HepG2 (cell line): ENCODE measurements around the gene CHDH. TPM values are rescaled to one million over a fixed set of nuclear protein-coding genes. Genes with fewer than 3 reads are reported as not detected.

Experiments
- FOXA3 ChIP-seq: IDR thresholded peaks from 2 replicates; pipeline ENCODE4 v1.6.1; 2016; ENCODE audit warnings: missing genetic modification reagents, missing compliant biosample characterization
- GZF1 ChIP-seq: sonication (generic); formaldehyde crosslinking; IDR thresholded peaks from 2 replicates; pipeline ENCODE4 v1.5.1; 2020; ENCODE audit warnings: mild to moderate bottlenecking, missing genetic modification reagents
- SP5 ChIP-seq: IDR thresholded peaks from 2 replicates; pipeline ENCODE4 v1.6.1; 2016; ENCODE audit warnings: low read depth, borderline replicate concordance
- ZMYM2 ChIP-seq: sonication (generic); formaldehyde crosslinking; IDR thresholded peaks from 2 replicates; pipeline ENCODE4 v1.8.0; 2022; ENCODE audit warnings: mild to moderate bottlenecking, missing genetic modification reagents
- ZNF234 ChIP-seq: sonication (generic); formaldehyde crosslinking; conservative IDR thresholded peaks from 2 replicates; pipeline ENCODE4 v1.5.1; 2020; ENCODE audit warnings: mild to moderate bottlenecking, missing genetic modification reagents
- ZNF251 ChIP-seq: sonication (generic); formaldehyde crosslinking; IDR thresholded peaks from 2 replicates; pipeline ENCODE4 v1.9.0; 2021; ENCODE audit warnings: mild to moderate bottlenecking, missing genetic modification reagents
- ZNF737 ChIP-seq: sonication (generic); formaldehyde crosslinking; IDR thresholded peaks from 2 replicates; pipeline ENCODE4 v1.5.0; 2020; ENCODE audit warnings: missing genetic modification reagents, mild to moderate bottlenecking, borderline replicate concordance
- ZNF776 ChIP-seq: sonication (generic); formaldehyde crosslinking; IDR thresholded peaks from 2 replicates; pipeline ENCODE4 v1.4.0; 2020; ENCODE audit warnings: mild to moderate bottlenecking, missing genetic modification reagents
- polyA plus RNA-seq, 8 experiments: library from polyadenylated mRNA; depleted of rRNA in 3 of 8; stranded (reverse) in 7 of 8; unstranded in 1 of 8; fragments of >200 nt; fragmentation: Illumina TruSeq in 4 of 8; extraction: Trizol in 4 of 8; gene quantifications; 2 replicates each; pipeline versions ENCODE4 v1.2.1 to v1.2.3, GENCODE V29; 2011 to 2016; ENCODE audit warnings: low read depth in 4 of 8, missing spikeins in 1 of 8, mixed read lengths in 1 of 8; ENCODE audit not compliant: insufficient read depth in 1 of 8
- total RNA-seq, 5 experiments: library from RNA; depleted of rRNA; stranded (reverse); fragments of >200 nt; fragmentation: Illumina TruSeq; extraction: Trizol; gene quantifications; 2 replicates each; pipeline ENCODE4 v1.2.3, GENCODE V29; 2016; ENCODE audit warnings: low read depth in 1 of 5
- TF ChIP-seq, protein P1 (sequence below): sonication (generic); formaldehyde crosslinking; IDR thresholded peaks from 2 replicates; pipeline ENCODE4 v1.8.0; 2022; ENCODE audit warnings: missing genetic modification reagents, low read depth, mild to moderate bottlenecking, borderline replicate concordance
- TF ChIP-seq, protein P2 (sequence below): sonication (generic); formaldehyde crosslinking; IDR thresholded peaks from 2 replicates; pipeline ENCODE4 v1.5.1; 2020; ENCODE audit warnings: mild to moderate bottlenecking, missing genetic modification reagents, borderline replicate concordance
- TF ChIP-seq, protein P3 (sequence below): sonication (generic); formaldehyde crosslinking; IDR thresholded peaks from 2 replicates; pipeline ENCODE4 v1.4.0; 2020; ENCODE audit warnings: missing genetic modification reagents
- TF ChIP-seq, protein P4 (sequence below): sonication (generic); formaldehyde crosslinking; IDR thresholded peaks from 2 replicates; pipeline ENCODE4 v1.5.1; 2020; ENCODE audit warnings: missing genetic modification reagents, mild to moderate bottlenecking, borderline replicate concordance

The CHDH gene
- total and polyA plus RNA-seq, 2 of the 13 experiments (the other 11 are each of a cell fraction or from before 2014, with no cell fraction given), result 28.1 to 48.9 TPM

DNA sequence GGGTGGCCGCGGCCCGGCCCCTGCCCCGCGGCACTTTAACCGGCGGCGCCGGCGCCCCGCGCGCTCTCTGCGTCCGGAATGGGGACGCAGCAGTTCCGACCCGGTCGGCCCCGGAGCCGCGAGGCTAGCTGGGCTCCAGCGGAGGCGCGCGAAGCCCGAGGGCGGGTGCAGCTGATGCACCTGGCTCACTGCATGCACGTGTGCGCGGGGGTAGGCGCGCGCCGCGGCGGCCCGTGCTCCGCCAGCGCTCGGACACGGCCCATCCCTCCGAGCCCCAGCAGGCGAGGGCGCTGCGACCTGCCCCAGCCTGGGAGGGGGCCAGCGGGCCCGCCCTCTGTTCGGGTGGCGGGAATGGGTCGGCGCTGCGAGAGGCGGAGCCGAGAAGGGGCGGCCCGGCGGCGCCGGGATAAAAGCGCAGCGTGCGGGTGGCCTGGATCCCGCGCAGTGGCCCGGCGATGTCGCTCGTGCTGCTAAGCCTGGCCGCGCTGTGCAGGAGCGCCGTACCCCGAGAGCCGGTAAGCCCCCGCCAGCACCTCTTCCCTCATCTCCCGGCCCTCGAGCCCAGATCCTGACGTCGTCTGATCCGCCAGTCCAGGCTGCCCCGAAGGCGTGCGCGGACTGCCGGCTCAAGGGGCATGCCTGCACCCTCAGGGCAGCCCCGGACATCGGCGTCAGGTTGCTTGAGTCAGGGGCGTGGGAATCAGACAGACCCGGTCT lies at the start of gene CHDH, which contains the start of gene IL17RB (continued):
- TF ChIP-seq SP5 (CRISPR knock-in tag), result peak; percentile 89
- TF ChIP-seq FOXA3 (CRISPR knock-in tag), result peak; percentile 50
- TF ChIP-seq ZMYM2 (CRISPR knock-in tag), result 0 out of 2 replicates have a peak, but pooled peaks have one; percentile 22
- TF ChIP-seq, protein P1, sequence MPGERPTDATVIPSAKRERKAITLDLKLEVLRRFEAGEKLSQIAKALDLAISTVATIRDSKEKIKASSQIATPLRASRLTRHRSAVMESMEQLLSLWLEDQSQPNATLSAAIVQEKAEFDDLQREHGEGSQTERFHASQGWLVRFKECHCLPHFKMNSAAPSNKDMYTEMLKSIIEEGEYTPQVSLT (CRISPR knock-in tag), result no peak
- TF ChIP-seq ZNF776, result peak; percentile 95
- no peak; the same call in 1 of the 2 replicates for TF ChIP-seq ZNF737 (CRISPR knock-in tag)
- TF ChIP-seq GZF1 (CRISPR knock-in tag), result peak; percentile 27
- TF ChIP-seq, protein P2, sequence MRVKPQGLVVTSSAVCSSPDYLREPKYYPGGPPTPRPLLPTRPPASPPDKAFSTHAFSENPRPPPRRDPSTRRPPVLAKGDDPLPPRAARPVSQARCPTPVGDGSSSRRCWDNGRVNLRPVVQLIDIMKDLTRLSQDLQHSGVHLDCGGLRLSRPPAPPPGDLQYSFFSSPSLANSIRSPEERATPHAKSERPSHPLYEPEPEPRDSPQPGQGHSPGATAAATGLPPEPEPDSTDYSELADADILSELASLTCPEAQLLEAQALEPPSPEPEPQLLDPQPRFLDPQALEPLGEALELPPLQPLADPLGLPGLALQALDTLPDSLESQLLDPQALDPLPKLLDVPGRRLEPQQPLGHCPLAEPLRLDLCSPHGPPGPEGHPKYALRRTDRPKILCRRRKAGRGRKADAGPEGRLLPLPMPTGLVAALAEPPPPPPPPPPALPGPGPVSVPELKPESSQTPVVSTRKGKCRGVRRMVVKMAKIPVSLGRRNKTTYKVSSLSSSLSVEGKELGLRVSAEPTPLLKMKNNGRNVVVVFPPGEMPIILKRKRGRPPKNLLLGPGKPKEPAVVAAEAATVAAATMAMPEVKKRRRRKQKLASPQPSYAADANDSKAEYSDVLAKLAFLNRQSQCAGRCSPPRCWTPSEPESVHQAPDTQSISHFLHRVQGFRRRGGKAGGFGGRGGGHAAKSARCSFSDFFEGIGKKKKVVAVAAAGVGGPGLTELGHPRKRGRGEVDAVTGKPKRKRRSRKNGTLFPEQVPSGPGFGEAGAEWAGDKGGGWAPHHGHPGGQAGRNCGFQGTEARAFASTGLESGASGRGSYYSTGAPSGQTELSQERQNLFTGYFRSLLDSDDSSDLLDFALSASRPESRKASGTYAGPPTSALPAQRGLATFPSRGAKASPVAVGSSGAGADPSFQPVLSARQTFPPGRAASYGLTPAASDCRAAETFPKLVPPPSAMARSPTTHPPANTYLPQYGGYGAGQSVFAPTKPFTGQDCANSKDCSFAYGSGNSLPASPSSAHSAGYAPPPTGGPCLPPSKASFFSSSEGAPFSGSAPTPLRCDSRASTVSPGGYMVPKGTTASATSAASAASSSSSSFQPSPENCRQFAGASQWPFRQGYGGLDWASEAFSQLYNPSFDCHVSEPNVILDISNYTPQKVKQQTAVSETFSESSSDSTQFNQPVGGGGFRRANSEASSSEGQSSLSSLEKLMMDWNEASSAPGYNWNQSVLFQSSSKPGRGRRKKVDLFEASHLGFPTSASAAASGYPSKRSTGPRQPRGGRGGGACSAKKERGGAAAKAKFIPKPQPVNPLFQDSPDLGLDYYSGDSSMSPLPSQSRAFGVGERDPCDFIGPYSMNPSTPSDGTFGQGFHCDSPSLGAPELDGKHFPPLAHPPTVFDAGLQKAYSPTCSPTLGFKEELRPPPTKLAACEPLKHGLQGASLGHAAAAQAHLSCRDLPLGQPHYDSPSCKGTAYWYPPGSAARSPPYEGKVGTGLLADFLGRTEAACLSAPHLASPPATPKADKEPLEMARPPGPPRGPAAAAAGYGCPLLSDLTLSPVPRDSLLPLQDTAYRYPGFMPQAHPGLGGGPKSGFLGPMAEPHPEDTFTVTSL, result peak; percentile 67; the same call in 1 of the 2 replicates
- peak; percentile 85; the same call in 1 of the 2 replicates for TF ChIP-seq ZNF251
- no peak for TF ChIP-seq ZNF234 (CRISPR knock-in tag)
- TF ChIP-seq, protein P3, sequence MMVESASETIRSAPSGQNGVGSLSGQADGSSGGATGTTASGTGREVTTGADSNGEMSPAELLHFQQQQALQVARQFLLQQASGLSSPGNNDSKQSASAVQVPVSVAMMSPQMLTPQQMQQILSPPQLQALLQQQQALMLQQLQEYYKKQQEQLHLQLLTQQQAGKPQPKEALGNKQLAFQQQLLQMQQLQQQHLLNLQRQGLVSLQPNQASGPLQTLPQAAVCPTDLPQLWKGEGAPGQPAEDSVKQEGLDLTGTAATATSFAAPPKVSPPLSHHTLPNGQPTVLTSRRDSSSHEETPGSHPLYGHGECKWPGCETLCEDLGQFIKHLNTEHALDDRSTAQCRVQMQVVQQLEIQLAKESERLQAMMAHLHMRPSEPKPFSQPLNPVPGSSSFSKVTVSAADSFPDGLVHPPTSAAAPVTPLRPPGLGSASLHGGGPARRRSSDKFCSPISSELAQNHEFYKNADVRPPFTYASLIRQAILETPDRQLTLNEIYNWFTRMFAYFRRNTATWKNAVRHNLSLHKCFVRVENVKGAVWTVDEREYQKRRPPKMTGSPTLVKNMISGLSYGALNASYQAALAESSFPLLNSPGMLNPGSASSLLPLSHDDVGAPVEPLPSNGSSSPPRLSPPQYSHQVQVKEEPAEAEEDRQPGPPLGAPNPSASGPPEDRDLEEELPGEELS (CRISPR knock-in tag), result peak; percentile 65
- TF ChIP-seq, protein P4, sequence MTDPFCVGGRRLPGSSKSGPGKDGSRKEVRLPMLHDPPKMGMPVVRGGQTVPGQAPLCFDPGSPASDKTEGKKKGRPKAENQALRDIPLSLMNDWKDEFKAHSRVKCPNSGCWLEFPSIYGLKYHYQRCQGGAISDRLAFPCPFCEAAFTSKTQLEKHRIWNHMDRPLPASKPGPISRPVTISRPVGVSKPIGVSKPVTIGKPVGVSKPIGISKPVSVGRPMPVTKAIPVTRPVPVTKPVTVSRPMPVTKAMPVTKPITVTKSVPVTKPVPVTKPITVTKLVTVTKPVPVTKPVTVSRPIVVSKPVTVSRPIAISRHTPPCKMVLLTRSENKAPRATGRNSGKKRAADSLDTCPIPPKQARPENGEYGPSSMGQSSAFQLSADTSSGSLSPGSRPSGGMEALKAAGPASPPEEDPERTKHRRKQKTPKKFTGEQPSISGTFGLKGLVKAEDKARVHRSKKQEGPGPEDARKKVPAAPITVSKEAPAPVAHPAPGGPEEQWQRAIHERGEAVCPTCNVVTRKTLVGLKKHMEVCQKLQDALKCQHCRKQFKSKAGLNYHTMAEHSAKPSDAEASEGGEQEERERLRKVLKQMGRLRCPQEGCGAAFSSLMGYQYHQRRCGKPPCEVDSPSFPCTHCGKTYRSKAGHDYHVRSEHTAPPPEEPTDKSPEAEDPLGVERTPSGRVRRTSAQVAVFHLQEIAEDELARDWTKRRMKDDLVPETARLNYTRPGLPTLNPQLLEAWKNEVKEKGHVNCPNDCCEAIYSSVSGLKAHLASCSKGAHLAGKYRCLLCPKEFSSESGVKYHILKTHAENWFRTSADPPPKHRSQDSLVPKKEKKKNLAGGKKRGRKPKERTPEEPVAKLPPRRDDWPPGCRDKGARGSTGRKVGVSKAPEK (CRISPR knock-in tag), result 0 out of 2 replicates have a peak, but pooled peaks have one; percentile 46
